Esophagus muscularis mucosa (tissue), 3 donors: ENCODE data around the gene ZNF700.
"Not testable (repeated sequence)": the region's sequence is repeated elsewhere in the genome, so short reads cannot be mapped to it uniquely, and the experiment has no call there.

Experiments
- CTCF ChIP-seq, 3 experiments: fragments of 200-600 bp in 2 of 3; fragments of 450-650 bp in 1 of 3; sonication (generic) in 2 of 3; IDR thresholded peaks; one replicate each; pipeline ENCODE4 v1.5.1; 2017 to 2019; ENCODE audit warnings: antibody characterized with exemption in 3 of 3, mild to moderate bottlenecking in 2 of 3, moderate library complexity in 1 of 3
- POLR2A ChIP-seq: fragments of 450-650 bp; IDR thresholded peaks from one replicate; pipeline ENCODE4 v1.6.1; 2017; ENCODE audit warnings: antibody characterized with exemption, moderate library complexity, mild to moderate bottlenecking, low read depth
- POLR2AphosphoS5 ChIP-seq, 2 donors: sonication (generic); formaldehyde crosslinking; IDR thresholded peaks; one replicate each; pipeline ENCODE4 v1.6.1; 2017; ENCODE audit warnings: antibody characterized with exemption in 2 of 2

GRCh38 chr19:11889901-11890300 is 35.0 kb upstream of the ZNF700 start:
- TF ChIP-seq POLR2AphosphoS5 (IDR thresholded peaks at IDR 0.05); POLR2A; CTCF (IDR thresholded peaks at IDR 0.05): not testable (repeated sequence)
